Type B pancreatic cell (in vitro differentiated cells): ENCODE results near the gene GFER. TPM values are rescaled to one million over a fixed set of nuclear protein-coding genes. Genes with fewer than 3 reads are reported as not detected.

ENCODE experiments used
- DNase-seq: peaks from one replicate; pipeline ENCODE4 v3.0.0; 2021; ENCODE audit warnings: mixed read lengths; ENCODE audit not compliant: unreplicated experiment; ENCODE audit errors: extremely low spot score
- H3K27ac Mint-ChIP-seq: 2 replicates; pipeline ENCODE4 v1.8.0; 2021; ENCODE audit warnings: mild to moderate bottlenecking, mixed read lengths
- H3K27me3 Mint-ChIP-seq: 2 replicates; pipeline ENCODE4 v1.8.0; 2021; ENCODE audit warnings: mixed read lengths
- H3K36me3 Mint-ChIP-seq: 2 replicates; pipeline ENCODE4 v1.8.0; 2021; ENCODE audit warnings: mixed read lengths
- H3K4me1 Mint-ChIP-seq: one replicate; pipeline ENCODE4 v1.8.0; 2021; ENCODE audit warnings: mixed read lengths; ENCODE audit not compliant: unreplicated experiment
- H3K4me3 Mint-ChIP-seq: 2 replicates; pipeline ENCODE4 v1.8.0; 2021; ENCODE audit warnings: mild to moderate bottlenecking, mixed read lengths
- H3K9me3 Mint-ChIP-seq: 2 replicates; pipeline ENCODE4 v1.8.0; 2021; ENCODE audit warnings: mixed read lengths
- CTCF ChIP-seq: fragments of 200-600 bp; sonication (generic); conservative IDR thresholded peaks from 2 replicates; pipeline ENCODE4 v1.5.0; 2021; ENCODE audit warnings: antibody characterized with exemption, mild to moderate bottlenecking
- total RNA-seq: library from RNA; stranded (reverse); gene quantifications from 2 replicates; pipeline ENCODE4 v1.2.1, GENCODE V29; 2021; ENCODE audit warnings: low replicate concordance

GFER gene
- total RNA-seq, 1 donor from 2014 or later: 31.6 TPM

GRCh38 chr16:1993731-1994131, 9.7 kb downstream of the GFER start:
- Mint-ChIP-seq H3K27ac (peak overlapping the region; percentile 81), H3K4me3 (peak overlapping the region; percentile 58), H3K9me3 (no peaks in the 10 kb centered on the region), H3K36me3 (peaks cover 5% of the 10 kb centered on the region), H3K27me3 (peaks cover 25% of the 10 kb centered on the region), H3K4me1 (no peaks in the 10 kb centered on the region)
- no peak for TF ChIP-seq CTCF
- no peak for DNase-seq

GRCh38 chr16:1997494-1998359, 13.7 kb downstream of the GFER start:
- Mint-ChIP-seq H3K27ac (no peak overlapping the region), H3K4me3 (no peak overlapping the region), H3K4me1 (no peaks in the 10 kb centered on the region), H3K27me3 (peaks cover 7% of the 10 kb centered on the region), H3K36me3 (peaks cover 3% of the 10 kb centered on the region), H3K9me3 (no peaks in the 10 kb centered on the region)
- no peak for TF ChIP-seq CTCF
- no peak for DNase-seq

GRCh38 chr16:1998360-1998835, 14.4 kb downstream of the GFER start:
- no peaks in the 10 kb centered on the region for H3K9me3 Mint-ChIP-seq
- no peak for TF ChIP-seq CTCF
- DNase-seq: no peak
- H3K4me1 Mint-ChIP-seq: no peaks in the 10 kb centered on the region
- no peak overlapping the region for H3K4me3 Mint-ChIP-seq
- H3K36me3 Mint-ChIP-seq: peaks cover 3% of the 10 kb centered on the region
- H3K27me3 Mint-ChIP-seq: peaks cover 6% of the 10 kb centered on the region
- no peak overlapping the region for H3K27ac Mint-ChIP-seq

- Mint-ChIP-seq H3K27me3 (no peaks in the 10 kb centered on the region), H3K27ac (no peak overlapping the region), H3K4me3 (no peak overlapping the region), H3K4me1 (no peaks in the 10 kb centered on the region), H3K9me3 (no peaks in the 10 kb centered on the region), H3K36me3 (peaks cover 3% of the 10 kb centered on the region)
- no peak for TF ChIP-seq CTCF
- no peak for DNase-seq
Observed at GRCh38 chr16:1998852-1999801, 15.1 kb downstream of the GFER start.

- H3K4me3 Mint-ChIP-seq: no peak overlapping the region
- H3K36me3 Mint-ChIP-seq: peaks cover 3% of the 10 kb centered on the region
- no peak for DNase-seq
- H3K27me3 Mint-ChIP-seq: no peaks in the 10 kb centered on the region
- no peak overlapping the region for H3K27ac Mint-ChIP-seq
- TF ChIP-seq CTCF: no peak
- no peaks in the 10 kb centered on the region for H3K4me1 Mint-ChIP-seq
- H3K9me3 Mint-ChIP-seq: no peaks in the 10 kb centered on the region
Observed at GRCh38 chr16:1999866-2000514, 16.0 kb downstream of the GFER start.
